Hematopoietic multipotent progenitor cell treated with erythropoietin and hydrocortisone succinate and interleukin-3 and kit ligand, for 8 days (in vitro differentiated cells): ENCODE results near the gene ZNF804A.

Experiments used
- DNase-seq: peaks from one replicate; pipeline ENCODE4 v3.0.0-alpha.2; 2015

Gene ZNF804A

DNA sequence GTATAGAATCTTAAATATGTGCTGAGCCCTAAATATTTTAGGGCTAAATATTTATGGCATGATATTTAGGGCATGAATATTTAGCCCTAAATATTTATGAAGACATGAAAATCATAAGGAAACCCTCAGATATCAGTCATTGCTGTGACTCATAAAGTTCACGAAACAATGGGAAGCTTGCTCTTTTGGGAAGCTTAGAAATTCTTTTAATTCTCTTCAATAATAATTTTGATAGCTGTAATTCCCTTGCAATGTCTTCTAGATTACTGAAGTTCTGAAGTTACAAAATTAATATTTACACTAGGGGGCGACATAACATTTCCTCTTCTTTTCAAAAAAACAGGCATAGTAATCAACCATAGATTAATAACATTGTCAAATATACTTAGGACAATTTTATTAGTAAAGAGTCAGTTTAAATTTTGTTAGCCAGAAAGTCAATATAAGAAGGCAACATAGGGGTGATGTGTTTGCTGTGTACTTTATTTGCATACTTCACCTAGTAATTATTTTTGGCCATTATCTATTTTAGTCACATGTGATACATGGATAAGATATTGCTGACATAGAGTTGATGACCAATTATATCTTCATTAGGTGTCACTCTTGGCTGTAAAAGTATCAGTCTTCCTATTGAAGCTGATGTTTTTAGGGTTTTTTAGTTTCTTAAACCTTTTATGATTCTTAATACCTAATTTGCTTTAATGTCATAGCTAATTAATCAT, 13.2 kb downstream of the ZNF804A start:
- DNase-seq = peak; percentile 72

DNA sequence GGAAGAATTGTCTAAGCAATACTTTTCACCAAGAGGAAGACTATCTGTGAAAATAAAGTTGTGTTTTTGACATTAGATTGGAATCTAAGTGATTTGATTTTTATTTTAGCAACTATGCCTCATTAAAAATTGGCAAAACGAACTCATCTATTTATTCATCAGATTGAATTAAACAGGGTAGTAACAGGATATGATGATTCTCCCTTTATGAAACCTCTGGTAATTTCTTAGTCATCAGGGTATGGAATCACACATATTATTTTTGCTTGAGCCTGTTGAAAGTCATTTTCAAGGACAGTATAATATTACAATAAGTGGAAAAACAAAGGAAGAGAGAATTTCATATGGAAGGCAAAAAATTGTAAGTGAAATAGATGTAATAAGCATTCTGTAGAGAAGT, 22.0 kb downstream of the ZNF804A start:
- DNase-seq = no peak

DNA sequence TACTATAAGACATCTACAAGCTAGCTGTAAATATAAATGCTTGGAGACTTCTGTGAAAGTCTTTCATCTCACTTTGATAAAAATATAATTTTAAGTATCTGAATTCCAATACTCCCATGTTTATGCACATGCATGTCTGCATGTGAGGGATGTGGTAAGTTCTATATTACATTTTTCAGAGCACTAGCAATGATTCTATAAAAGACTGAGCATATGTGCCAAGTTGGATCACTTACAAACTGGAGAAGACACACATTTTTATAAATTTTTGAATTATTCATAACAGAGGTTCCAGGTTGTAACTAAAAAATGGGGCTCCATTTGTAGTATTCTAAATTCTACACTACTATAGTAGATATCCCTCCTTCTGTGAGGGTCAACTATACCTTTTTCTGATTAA, 26.0 kb downstream of the ZNF804A start:
- no peak for DNase-seq

DNA sequence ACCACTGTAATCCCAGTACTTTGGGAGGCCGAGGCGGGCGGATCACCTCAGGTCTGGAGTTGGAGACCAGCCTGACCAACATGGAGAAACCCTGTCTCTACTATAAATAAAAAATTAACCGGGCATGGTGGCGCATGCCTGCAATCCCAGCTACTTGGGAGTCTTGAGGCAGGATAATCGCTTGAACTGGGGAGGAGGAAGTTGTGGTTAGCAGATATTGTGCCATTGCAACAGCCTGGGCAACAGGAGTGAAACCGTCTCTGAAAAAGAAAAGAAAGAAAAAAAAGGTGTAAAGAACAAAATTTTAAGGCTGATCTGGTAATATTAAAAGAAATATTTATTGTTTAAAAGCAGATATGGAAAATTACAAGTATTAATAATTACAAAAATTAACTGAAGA, 29.7 kb downstream of the ZNF804A start:
- peak; percentile 16 for DNase-seq

DNA sequence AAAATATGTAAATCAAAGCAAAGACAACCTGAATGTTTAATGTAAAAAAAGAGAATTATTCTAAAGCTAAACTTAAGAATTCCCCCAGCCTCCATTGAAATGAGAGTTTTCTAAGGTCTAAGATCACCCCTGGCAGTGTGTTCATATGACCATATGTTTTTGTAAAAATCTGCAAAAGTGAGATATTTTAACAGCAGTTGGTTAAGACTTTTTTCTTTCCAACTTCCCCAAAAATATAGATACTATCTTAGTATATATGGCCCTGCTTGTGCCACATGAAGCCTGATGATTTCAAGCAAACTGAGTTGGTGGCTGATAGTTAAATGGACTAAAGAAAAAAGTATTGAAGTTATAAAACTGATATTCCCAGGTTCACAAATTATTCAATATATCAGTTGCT, 35.4 kb downstream of the ZNF804A start:
- peak; percentile 45 for DNase-seq

DNA sequence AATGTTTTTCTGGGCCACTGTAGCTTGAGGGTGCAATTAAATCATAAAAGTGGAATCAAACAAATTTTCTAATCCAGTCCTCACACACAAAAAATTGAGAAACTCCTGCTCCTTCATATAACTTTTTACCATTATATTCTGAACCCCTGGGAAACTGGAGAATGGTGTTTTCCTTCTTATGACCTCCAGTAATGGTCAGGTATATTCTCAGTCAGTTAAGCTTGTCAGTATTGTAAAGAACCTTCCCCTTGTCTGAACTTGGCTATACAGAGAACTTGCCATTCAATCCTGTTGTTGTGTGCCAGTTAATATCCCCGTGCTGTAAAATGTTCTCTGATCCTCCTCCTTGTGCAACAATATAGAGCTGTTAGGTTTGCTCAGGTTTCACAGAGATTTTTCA, 39.5 kb downstream of the ZNF804A start:
- DNase-seq = no peak

DNA sequence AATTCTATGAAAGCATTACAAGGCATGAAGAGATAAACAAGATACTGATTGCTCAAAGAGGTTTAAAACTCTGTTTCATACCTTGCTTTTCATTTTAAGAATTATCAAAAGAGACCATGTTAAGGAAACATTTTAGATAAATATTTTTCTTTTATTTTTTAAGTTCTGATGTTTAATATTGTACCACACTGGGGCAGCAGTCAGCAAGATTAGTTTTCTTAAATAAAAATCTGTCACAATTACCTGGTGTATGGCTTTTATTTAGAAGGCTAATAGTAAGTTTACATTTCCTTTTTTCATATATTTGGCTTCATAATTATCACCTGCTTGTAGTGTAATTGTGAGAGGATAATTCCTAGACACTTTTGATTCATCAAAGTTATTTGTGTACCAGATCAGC, 46.4 kb downstream of the ZNF804A start:
- DNase-seq = peak; percentile 23

DNA sequence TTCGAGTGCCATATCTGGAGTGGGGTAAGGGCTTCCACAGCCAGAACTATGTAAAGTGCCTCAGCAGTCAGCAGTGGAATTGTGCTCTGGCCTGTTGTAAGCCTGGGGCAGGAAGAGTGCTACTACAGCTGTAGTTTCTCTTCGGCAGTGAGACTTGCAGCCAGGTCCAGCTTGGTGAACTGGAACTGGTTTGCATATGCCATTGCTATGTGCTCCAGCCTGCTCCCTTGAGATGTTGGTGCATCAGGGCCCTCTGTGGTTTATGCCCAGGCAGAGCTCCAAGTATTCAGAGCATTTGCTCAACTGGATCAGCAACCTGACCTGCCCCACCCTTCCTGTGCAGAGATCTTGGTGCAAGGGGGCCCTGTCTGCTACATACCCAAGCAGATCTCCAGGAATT, 47.8 kb downstream of the ZNF804A start:
- peak; percentile 18 for DNase-seq

DNA sequence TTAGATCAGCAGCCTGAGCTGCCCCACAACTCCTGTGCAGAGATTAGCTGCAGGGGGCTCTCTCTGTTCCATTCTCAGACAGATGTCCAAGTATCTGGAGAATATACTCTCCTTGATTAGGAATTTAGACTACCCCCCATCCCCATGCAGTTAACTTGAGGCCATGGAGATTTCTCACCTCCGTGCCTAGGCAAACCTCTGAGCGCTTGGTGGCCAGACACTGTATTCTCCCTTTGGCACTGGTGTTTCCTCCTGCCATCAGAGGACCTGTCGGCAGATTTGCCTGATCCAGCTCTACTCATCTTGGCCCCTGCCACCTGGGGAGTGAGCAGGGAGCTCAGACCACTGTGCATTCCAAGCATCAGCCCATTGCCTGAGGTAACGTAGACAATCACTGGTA, 48.3 kb downstream of the ZNF804A start:
- no peak for DNase-seq

DNA sequence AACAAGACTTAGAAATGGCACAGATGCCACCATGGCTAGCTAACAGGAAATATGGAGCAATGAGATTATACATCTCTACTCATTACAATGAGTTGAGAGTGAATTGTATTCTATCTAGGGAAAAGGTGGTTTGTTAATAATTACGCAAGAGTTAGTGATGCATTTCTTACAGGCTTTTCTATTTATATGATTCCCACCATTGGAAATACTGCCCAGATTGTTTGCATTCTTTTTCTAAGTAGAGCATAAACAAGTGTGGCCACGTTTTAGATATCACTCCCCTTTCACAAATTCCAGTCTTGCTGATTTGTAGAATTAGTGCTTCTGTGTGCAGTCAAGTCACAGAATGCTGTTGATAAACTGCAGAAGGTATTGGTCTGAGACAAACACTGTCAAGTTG, 56.6 kb downstream of the ZNF804A start:
- DNase-seq = no peak

DNA sequence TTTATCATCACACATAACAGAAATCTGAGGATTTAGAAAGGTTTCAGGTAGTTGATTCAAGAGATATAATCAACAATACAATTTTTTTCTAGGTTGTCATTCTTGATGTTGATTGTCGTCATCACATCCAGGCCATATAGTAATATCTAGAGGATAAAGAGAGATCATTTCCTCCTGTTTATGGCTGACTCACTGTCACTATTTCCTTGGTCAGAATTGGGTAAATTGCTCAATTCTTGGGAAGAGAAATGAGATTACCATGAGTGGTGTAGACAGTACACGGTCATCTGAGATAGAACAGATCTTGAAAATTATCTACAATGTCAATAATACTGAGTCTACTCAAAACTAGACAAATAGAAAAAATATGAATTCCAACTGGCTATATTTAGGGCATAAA, 78.8 kb downstream of the ZNF804A start:
- DNase-seq = no peak

DNA sequence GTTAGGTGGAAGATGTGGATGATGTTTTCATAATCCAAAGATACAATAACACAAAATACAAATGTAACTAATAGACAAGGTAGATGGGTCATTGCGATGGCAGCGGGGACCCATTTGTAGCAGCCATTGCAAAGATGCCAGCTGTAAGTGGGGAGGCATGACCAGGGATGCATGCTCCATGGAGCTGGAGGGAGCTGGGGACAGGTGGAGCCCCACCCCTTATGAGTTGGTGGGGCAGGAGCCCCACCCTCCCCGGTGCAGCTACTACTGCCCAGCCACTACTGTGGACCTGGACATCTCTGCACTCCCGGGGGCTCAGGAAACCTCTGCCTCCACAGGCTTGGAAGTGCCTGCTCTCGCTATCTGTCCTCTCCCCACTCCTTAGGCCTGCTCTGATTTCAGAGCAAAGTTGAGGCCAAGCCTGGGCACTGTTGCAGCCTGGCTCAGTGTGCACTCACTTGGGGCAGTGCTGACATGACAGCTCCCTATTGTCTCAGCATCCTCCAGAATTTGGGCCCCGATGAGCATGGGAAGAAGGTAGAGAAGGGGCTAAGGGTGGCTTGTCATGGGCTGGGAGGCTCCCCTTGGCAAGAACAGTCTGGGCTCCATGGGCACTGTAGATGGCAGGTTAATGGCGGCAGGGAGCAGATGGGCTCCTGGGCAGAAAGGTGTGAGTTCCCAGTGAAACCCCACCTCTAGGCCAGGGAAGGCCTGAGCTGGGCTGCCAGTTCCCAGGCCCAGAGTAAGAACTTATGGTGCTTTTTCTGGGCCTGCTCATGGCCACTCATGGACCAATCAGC, 81.1 kb downstream of the ZNF804A start:
- no peak for DNase-seq

DNA sequence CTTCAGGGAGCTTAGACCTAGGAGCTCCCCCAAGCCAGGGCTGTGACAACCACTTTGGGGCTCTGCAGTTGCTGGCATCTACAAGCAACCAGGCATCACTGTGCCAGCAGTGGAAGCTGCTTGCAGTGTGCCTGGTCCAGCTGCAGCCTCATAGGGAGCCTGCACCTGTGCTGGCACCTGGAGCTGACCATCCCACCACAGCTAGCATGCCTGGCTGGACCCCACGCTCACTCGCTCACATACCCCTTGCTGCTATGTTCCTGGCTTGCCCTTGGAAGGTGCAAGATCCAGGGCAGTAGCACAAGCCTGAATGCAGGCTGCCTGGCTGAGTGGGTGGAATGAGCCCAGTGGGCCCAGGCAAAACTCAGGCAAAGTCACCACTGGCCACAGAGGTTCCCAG, 82.5 kb downstream of the ZNF804A start:
- no peak for DNase-seq

DNA sequence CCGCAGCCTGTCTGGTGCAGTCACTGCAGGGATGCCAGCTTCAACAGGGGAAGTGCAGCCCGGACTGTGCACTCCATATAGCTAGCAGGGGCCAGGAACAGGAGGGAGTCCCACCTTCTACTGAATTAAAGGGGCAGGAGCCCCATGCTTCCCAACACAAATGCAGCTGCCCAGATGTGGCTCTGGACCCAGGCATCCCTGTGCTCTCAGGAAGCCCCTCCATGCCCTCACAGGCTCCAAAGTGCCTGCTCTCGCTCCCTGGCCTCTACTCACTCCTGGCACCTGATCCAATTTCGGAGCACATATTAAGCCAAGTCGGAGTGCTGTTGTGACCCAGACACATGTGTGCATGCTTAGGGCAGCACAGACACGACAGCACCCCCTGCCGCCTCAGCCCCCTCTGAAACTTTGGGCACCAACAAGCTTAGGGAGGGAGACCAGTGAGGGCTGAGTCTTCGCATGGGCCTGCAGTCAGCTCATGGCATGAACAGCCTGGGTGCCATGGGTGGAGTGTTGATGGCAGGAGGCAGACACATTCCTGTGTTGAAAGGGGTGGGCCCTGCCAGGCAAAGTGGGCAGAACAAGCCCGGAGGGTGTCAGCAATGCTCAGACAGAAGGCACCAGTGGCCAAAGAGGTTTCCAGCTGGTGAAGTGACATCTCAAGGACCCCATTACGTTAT, 83.5 kb downstream of the ZNF804A start:
- no peak for DNase-seq

DNA sequence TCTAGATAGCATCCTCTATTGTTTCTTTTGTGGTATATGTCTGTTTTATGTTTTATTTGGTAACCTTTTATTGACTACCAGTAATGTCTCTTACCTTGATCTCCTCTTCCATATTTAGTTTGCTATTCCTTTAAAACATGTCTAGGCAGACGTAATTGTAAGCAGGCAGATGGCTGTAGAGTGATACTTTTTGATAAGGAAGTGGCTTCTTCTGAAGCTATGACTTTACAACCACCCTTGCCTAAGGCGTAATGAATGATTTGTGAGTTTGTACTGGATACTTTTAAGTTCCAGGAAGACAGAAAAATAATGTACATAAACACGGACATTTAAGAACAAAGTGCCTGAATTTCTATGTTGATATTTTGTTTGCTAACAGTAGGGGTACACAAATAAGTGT, 85.6 kb downstream of the ZNF804A start:
- peak; percentile 64 for DNase-seq

DNA sequence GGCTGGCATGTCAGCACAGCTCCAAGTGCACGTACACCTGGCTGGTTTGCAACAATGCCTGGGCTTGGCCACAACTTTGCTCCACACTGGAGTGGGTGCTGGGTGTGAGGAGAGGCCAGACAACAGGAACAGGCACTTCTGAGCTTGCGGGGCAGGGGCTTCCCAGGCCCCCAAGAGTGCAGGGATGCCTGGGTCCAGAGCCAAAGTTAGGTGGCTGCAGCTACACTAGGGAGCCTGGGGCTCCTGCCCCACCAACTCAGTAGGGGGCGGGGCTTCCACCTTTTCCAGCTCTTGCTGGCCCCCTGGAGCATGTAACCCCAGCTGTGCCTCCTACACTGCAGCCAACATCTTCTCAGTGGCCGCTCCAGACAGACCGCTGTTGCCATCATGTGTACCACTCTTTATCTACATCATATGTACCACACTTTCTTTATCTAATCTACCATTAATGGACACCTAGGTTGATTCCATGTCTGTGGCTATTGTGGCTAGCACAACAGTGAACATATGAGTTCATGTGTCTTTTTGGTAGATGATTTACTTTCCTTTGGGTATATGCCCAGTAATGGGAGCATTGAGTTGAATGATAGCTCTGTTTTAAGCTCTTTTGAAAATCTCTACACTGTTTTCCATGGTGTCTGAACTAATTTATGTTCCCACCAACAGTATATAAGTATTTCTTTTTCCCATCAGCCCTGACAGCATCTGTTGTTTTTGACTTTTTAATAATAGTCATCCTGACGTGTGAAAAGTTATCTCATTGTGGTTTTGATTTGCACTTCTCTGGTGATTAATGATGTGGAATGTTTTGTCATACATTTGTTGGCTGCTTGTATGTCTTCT, 87.9 kb downstream of the ZNF804A start:
- DNase-seq = peak; percentile 48

DNA sequence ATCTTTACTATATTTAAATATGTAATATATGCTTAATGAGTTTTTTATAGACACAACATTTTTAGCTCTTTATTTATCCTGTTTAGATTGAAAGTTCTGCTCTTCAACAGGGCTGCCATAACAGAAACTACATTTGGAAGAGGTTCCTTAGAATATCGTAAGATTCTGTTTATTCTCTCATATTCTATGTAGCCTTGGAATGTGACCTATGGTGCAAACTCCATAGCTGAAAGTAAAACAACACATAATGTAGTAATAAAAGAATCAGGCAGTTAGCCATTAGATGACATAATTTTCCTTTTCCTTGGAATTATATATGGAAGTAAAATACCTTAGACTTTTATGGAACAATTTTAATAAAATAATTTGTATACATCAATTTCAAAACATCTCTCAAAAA, 91.3 kb downstream of the ZNF804A start:
- no peak for DNase-seq

DNA sequence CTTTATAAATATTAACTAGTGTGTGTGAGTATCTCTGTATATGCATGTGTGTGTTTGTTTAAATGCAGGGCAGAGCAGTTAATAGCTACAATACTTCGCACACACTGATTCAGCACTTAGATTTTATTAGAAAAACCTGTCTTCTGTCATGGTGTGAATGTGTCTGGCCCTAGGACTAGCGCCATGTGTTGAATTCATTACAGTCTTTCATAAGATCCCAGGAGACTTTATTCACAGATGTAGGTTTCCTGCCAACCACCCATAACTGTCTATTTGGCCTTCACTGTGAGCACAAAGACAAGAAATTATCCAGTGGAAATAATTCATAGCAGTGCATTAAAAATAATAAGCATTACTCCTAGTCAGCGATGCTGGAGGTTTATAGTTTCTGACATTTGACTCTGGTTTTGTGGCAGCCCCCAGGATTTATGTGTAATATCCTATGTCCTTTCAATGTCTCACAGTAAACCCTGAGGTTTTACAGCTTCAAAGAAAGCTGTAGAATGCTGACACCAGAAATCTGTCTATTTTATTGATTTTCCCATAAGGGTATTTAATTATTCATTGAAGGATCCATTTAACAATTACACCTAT, 93.9 kb downstream of the ZNF804A start:
- no peak for DNase-seq

DNA sequence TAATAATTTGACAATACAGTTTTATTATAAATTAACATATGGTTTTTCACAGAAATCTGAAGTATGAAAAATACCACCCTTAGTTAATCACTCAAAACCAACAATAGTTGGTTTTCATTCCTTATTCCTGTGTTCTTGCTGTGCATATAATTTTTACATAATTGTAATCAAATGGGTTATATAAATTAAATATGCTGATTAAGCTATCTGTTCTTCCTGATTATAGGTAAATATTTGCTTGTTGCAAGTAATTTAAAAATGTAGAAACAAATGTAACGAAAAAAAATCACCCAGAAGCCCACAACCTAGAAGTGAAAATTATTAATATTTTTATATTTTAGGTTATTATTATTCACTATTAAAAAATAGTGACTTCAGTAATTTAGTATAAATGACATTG, 98.3 kb downstream of the ZNF804A start:
- no peak for DNase-seq

DNA sequence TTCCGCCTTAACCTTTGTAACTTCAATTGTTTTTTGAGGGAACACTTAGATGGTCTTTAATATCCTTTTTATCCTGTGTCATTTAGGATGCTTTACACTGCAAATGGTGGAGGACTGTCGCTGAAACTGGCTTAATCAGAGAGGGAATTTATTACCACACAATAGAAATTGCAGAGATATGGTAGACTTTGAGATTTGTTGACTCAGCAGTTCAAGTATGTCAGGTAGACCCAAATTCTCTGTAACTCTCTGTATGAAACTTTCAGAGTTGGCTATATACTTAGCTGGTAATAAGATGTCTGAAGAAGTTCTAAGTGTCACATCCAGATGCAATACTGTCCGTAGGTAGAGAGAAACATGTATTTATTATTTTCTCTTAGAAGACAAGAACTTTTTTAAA, 100.1 kb downstream of the ZNF804A start:
- DNase-seq = no peak

DNA sequence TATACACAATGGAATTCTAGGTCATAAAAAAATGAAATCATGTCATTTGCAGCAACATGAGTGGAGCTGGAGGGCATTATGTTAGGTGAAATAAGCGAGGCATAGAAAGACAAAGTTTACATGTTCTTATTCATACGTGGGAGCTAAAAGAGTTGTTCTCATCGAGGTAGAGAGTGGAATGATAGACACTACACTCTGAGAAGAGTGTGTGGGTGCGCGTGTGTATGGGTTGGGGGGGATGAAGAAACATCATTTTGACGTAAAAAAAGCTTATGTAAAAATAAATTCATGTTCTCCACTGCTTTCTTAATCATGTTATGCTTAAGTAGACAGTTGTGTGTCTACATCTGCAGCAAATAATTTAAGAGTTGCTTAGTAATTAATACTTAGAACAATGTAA, 123.6 kb downstream of the ZNF804A start:
- no peak for DNase-seq

DNA sequence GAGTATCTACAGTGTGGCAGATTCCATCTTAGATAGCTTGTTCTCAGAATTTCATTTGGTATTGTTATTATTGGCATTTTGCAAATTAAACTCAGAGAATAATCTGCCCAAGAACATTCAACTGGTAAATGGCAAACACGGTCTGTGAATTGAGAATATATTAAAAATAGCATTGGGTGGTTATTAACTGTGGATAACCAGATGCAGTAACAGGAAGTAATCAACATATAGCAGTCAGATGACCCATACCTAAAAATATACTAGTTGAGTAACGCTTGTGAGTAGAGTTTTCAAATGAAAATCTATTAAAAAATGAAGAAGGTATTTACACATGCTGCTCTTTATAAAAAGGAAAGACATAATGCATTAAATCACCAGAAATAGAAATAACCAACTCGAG, 129.5 kb downstream of the ZNF804A start:
- DNase-seq = no peak

DNA sequence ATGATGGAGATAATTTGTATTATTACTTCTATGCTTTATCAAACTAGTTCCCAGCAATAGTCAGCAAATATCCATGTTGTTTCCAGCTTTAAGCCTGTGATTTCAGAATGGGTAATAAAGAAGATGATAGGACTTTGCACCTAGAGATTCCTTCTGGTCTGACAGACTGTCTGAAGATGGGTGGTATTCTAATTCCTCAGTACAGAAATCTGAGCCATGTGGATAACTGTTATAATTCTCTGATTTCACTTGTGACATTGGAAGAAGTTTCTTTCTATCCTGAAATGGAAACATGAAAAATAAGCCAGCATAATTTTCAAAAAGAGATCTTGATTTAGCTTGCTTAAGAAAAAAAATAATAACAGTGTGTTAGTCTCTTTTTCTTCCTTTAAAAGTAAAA, 130.1 kb downstream of the ZNF804A start:
- no peak for DNase-seq
